ENCODE measurements around the gene ASXL3.

DNA sequence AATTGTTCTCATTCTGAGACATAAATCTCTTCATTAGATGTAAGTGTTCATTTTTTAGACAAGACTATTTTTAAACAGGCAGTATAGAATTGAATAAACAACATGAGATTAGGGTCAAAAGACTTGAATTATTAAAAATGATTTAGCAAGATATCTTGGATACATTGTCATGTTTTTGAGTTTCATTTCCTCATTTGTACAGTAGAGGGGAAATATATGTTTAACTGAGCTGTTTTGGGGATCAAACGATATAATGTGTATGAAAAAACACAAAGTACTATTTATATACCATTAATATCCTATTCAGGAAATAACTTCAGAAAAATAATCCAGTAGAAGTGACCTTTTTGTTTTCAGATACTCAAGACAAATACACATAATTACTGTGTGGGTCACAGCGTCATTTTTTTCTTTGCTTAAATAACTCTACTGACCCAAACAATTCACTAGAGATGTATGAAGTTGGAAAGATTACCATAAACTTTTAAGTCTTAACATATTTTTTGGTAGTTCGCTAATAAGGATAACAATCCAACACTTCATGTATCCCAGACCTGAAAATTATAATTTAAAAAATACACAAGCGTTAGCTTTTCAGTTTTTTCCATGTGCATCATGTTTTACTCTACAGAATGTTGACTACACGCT is 896 bp upstream of the ASXL3 start:
- TF ChIP-seq, protein P1, sequence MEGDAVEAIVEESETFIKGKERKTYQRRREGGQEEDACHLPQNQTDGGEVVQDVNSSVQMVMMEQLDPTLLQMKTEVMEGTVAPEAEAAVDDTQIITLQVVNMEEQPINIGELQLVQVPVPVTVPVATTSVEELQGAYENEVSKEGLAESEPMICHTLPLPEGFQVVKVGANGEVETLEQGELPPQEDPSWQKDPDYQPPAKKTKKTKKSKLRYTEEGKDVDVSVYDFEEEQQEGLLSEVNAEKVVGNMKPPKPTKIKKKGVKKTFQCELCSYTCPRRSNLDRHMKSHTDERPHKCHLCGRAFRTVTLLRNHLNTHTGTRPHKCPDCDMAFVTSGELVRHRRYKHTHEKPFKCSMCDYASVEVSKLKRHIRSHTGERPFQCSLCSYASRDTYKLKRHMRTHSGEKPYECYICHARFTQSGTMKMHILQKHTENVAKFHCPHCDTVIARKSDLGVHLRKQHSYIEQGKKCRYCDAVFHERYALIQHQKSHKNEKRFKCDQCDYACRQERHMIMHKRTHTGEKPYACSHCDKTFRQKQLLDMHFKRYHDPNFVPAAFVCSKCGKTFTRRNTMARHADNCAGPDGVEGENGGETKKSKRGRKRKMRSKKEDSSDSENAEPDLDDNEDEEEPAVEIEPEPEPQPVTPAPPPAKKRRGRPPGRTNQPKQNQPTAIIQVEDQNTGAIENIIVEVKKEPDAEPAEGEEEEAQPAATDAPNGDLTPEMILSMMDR (IDR thresholded peaks at IDR 0.05; ENCODE audit: low read length), result no peak
- no peak for TF ChIP-seq EZH2 (IDR thresholded peaks at IDR 0.05; ENCODE audit: borderline replicate concordance, low read length)

Data from OCI-LY1 (cell line).